CD8-positive, alpha-beta memory T cell (primary cell): Measurements from ENCODE around the gene ABHD5. TPM values are rescaled to one million over a fixed set of nuclear protein-coding genes. Genes with fewer than 3 reads are reported as not detected.

Experiments used
- CTCF ChIA-PET: fragments of 350-600 bp; sonication (Branson Sonifier 250); formaldehyde crosslinking; loops from one replicate; lab custom pipeline; 2021; ENCODE audit warnings: antibody characterized with exemption; lab: Charles Lee
- POLR2A ChIA-PET: fragments of 350-600 bp; sonication (Branson Sonifier 250); formaldehyde crosslinking; loops from one replicate; lab custom pipeline; 2021; ENCODE audit warnings: antibody characterized with exemption; lab: Charles Lee
- DNase-seq, 5 donors: peaks; one replicate each; pipeline versions ENCODE4 v3.0.0 to v3.0.0-alpha.2; 2020 to 2022; ENCODE audit warnings: mixed read lengths in 1 of 5
- H3K27ac ChIP-seq: one replicate; pipeline ENCODE4 v1.7.0; 2013; ENCODE audit warnings: low read depth, mild to moderate bottlenecking, low read length, moderate library complexity
- H3K27me3 ChIP-seq: 2 replicates; pipeline ENCODE4 v1.7.0; 2013; ENCODE audit warnings: low read length, mild to moderate bottlenecking; ENCODE audit not compliant: insufficient read depth, poor library complexity, severe bottlenecking
- H3K36me3 ChIP-seq: 2 replicates; pipeline ENCODE4 v1.7.0; 2013; ENCODE audit warnings: mild to moderate bottlenecking, low read length, moderate library complexity; ENCODE audit not compliant: insufficient read depth
- H3K4me1 ChIP-seq: 2 replicates; pipeline ENCODE4 v1.7.0; 2013; ENCODE audit warnings: mild to moderate bottlenecking, low read length, moderate library complexity; ENCODE audit not compliant: insufficient read depth
- H3K4me3 ChIP-seq: 2 replicates; pipeline ENCODE4 v1.7.0; 2013; ENCODE audit warnings: mild to moderate bottlenecking, low read length
- H3K9me3 ChIP-seq: 2 replicates; pipeline ENCODE4 v1.7.0; 2013; ENCODE audit warnings: mild to moderate bottlenecking, low read length
- H3K27ac Mint-ChIP-seq, 8 donors: one replicate each; pipeline ENCODE4 v1.8.0; 2020 to 2021; ENCODE audit warnings: mixed read lengths in 8 of 8, mild to moderate bottlenecking in 6 of 8, inconsistent platforms in 3 of 8, moderate library complexity in 3 of 8
- H3K27me3 Mint-ChIP-seq, 2 donors: one replicate each; pipeline ENCODE4 v1.8.0; 2020 to 2021; ENCODE audit warnings: mixed read lengths in 2 of 2, mild to moderate bottlenecking in 1 of 2, moderate library complexity in 1 of 2
- H3K36me3 Mint-ChIP-seq, 3 donors: one replicate each; pipeline ENCODE4 v1.8.0; 2020 to 2021; ENCODE audit warnings: mixed read lengths in 3 of 3, inconsistent platforms in 1 of 3, mild to moderate bottlenecking in 1 of 3
- H3K4me1 Mint-ChIP-seq, 3 donors: one replicate each; pipeline ENCODE4 v1.8.0; 2020 to 2021; ENCODE audit warnings: mixed read lengths in 3 of 3, inconsistent platforms in 1 of 3, mild to moderate bottlenecking in 1 of 3
- H3K4me3 Mint-ChIP-seq, 7 donors: one replicate each; pipeline ENCODE4 v1.8.0; 2020 to 2021; ENCODE audit warnings: mixed read lengths in 7 of 7, mild to moderate bottlenecking in 6 of 7, moderate library complexity in 4 of 7, inconsistent platforms in 2 of 7
- H3K9me3 Mint-ChIP-seq, 5 donors: one replicate each; pipeline ENCODE4 v1.8.0; 2020 to 2022; ENCODE audit warnings: mixed read lengths in 5 of 5, mild to moderate bottlenecking in 3 of 5, moderate library complexity in 2 of 5, inconsistent platforms in 1 of 5
- polyA plus RNA-seq: library from polyadenylated mRNA; unstranded; fragments of 300-500 nt; fragmentation: Illumina TruSeq; gene quantifications from one replicate; pipeline ENCODE4 v1.2.3, GENCODE V29; 2021
- total RNA-seq, 2 experiments: library from RNA; stranded (reverse); gene quantifications; one replicate each; pipeline ENCODE4 v1.2.3, GENCODE V29; 2021

Gene ABHD5
- total and polyA plus RNA-seq, 3 experiments from 2014 or later, result 6.8 to 18.0 (median 17.0) TPM

GRCh38 chr3:43695443-43695842 lies 4.7 kb downstream of the ABHD5 start:
- H3K36me3 ChIP-seq, result no peaks in the 10 kb centered on the region
- no peak overlapping the region for H3K27ac ChIP-seq
- Mint-ChIP-seq H3K27me3 (peaks cover 0 to 1% of the 10 kb centered on the region in 2 donors), H3K27ac (no peak overlapping the region), H3K9me3 (no peaks in the 10 kb centered on the region), H3K36me3 (peaks cover 0 to 9% (median 1%) of the 10 kb centered on the region in 3 donors), H3K4me1 (peaks cover 27 to 32% (median 27%) of the 10 kb centered on the region in 3 donors), H3K4me3 (no peak overlapping the region)
- peaks cover 10% of the 10 kb centered on the region for H3K4me1 ChIP-seq
- ChIA-PET POLR2A (no interaction called here), CTCF (no interaction called here)
- H3K9me3 ChIP-seq, result no peaks in the 10 kb centered on the region
- H3K27me3 ChIP-seq, result no peaks in the 10 kb centered on the region
- DNase-seq, result no peak
- H3K4me3 ChIP-seq, result no peak overlapping the region

- no peaks in the 10 kb centered on the region for H3K9me3 ChIP-seq
- H3K4me3 ChIP-seq, result no peak overlapping the region
- Mint-ChIP-seq H3K4me1 (peaks cover 25 to 30% (median 26%) of the 10 kb centered on the region in 3 donors), H3K27ac (no peak overlapping the region), H3K9me3 (no peaks in the 10 kb centered on the region), H3K4me3 (no peak overlapping the region), H3K36me3 (peaks cover 0 to 8% (median 1%) of the 10 kb centered on the region in 3 donors), H3K27me3 (no peaks in the 10 kb centered on the region)
- ChIA-PET POLR2A (no interaction called here), CTCF (no interaction called here)
- H3K27me3 ChIP-seq, result no peaks in the 10 kb centered on the region
- DNase-seq, result no peak
- peaks cover 9% of the 10 kb centered on the region for H3K4me1 ChIP-seq
- H3K27ac ChIP-seq, result no peak overlapping the region
- H3K36me3 ChIP-seq, result no peaks in the 10 kb centered on the region
Measured at GRCh38 chr3:43695863-43696262, 5.1 kb downstream of the ABHD5 start.

- Histone ChIP-seq H3K36me3 (no peaks in the 10 kb centered on the region), H3K27me3 (no peaks in the 10 kb centered on the region), H3K9me3 (no peaks in the 10 kb centered on the region), H3K4me3 (no peak overlapping the region), H3K27ac (peak overlapping the region; percentile 19), H3K4me1 (peaks cover 9% of the 10 kb centered on the region)
- DNase-seq, result no peak
- H3K4me3 Mint-ChIP-seq, result no peak overlapping the region
- H3K36me3 Mint-ChIP-seq, result peaks cover 0 to 10% (median 1%) of the 10 kb centered on the region in 3 donors
- H3K9me3 Mint-ChIP-seq, result no peaks in the 10 kb centered on the region
- no peaks in the 10 kb centered on the region for H3K27me3 Mint-ChIP-seq
- ChIA-PET CTCF (no interaction called here), POLR2A (no interaction called here)
- H3K27ac Mint-ChIP-seq, result no peak overlapping the region
- H3K4me1 Mint-ChIP-seq, result peaks cover 25 to 28% (median 26%) of the 10 kb centered on the region in 3 donors
Measured at GRCh38 chr3:43696441-43696840, 5.7 kb downstream of the ABHD5 start.

- POLR2A ChIA-PET, result no interaction called here
Measured at GRCh38 chr3:43696881-43697280, 6.1 kb downstream of the ABHD5 start.

GRCh38 chr3:43699864-43700263 lies 9.1 kb downstream of the ABHD5 start:
- peaks cover 2 to 5% (median 4%) of the 10 kb centered on the region in 3 donors for H3K4me1 Mint-ChIP-seq
- ChIA-PET CTCF (no interaction called here), POLR2A (no interaction called here)
- no peak overlapping the region for H3K4me3 Mint-ChIP-seq
- Histone ChIP-seq H3K27ac (no peak overlapping the region), H3K9me3 (no peaks in the 10 kb centered on the region), H3K27me3 (no peaks in the 10 kb centered on the region), H3K4me3 (no peak overlapping the region), H3K4me1 (no peaks in the 10 kb centered on the region), H3K36me3 (peaks cover 4% of the 10 kb centered on the region)
- H3K27me3 Mint-ChIP-seq, result no peaks in the 10 kb centered on the region
- DNase-seq, result no peak
- peaks cover 0 to 27% (median 3%) of the 10 kb centered on the region in 3 donors for H3K36me3 Mint-ChIP-seq
- peak overlapping the region in 1 of 8 donors; percentile 52 for H3K27ac Mint-ChIP-seq
- H3K9me3 Mint-ChIP-seq, result no peaks in the 10 kb centered on the region

More at GRCh38 chr3:43696881-43697280, 6.1 kb downstream of the ABHD5 start:
- no peaks in the 10 kb centered on the region for H3K36me3 ChIP-seq
- Mint-ChIP-seq H3K36me3 (peaks cover 0 to 11% (median 1%) of the 10 kb centered on the region in 3 donors), H3K27ac (no peak overlapping the region), H3K27me3 (no peaks in the 10 kb centered on the region), H3K4me3 (no peak overlapping the region), H3K9me3 (no peaks in the 10 kb centered on the region), H3K4me1 (peaks cover 20 to 24% (median 22%) of the 10 kb centered on the region in 3 donors)
- no peak for DNase-seq
- peaks cover 5% of the 10 kb centered on the region for H3K4me1 ChIP-seq
- H3K27ac ChIP-seq, result no peak overlapping the region
- H3K27me3 ChIP-seq, result no peaks in the 10 kb centered on the region
- H3K9me3 ChIP-seq, result no peaks in the 10 kb centered on the region
- CTCF ChIA-PET, result no interaction called here
- no peak overlapping the region for H3K4me3 ChIP-seq

GRCh38 chr3:43704697-43705096 lies 14.0 kb downstream of the ABHD5 start:
- no peak overlapping the region for H3K4me3 Mint-ChIP-seq
- H3K27ac Mint-ChIP-seq, result no peak overlapping the region
- H3K27me3 Mint-ChIP-seq, result no peaks in the 10 kb centered on the region
- Histone ChIP-seq H3K36me3 (peaks cover 4% of the 10 kb centered on the region), H3K4me1 (no peaks in the 10 kb centered on the region), H3K9me3 (no peaks in the 10 kb centered on the region), H3K27ac (no peak overlapping the region), H3K4me3 (no peak overlapping the region), H3K27me3 (no peaks in the 10 kb centered on the region)
- DNase-seq, result no peak
- peaks cover 0 to 2% (median 0%) of the 10 kb centered on the region in 5 donors for H3K9me3 Mint-ChIP-seq
- H3K36me3 Mint-ChIP-seq, result peaks cover 0 to 30% (median 3%) of the 10 kb centered on the region in 3 donors
- POLR2A ChIA-PET, result no interaction called here
- CTCF ChIA-PET, result interaction anchor here (0.9 kb wide), 1 partner anchor 25 kb away, joined by 3 read pairs; no protein-coding TSS in a partner anchor
- peaks cover 0 to 3% (median 0%) of the 10 kb centered on the region in 3 donors for H3K4me1 Mint-ChIP-seq

- no peak overlapping the region for H3K4me3 ChIP-seq
- ChIA-PET POLR2A (no interaction called here), CTCF (no interaction called here)
- H3K9me3 Mint-ChIP-seq, result peaks cover 0 to 2% (median 0%) of the 10 kb centered on the region in 5 donors
- no peaks in the 10 kb centered on the region for H3K27me3 Mint-ChIP-seq
- no peaks in the 10 kb centered on the region for H3K9me3 ChIP-seq
- no peak overlapping the region for H3K4me3 Mint-ChIP-seq
- no peak overlapping the region for H3K27ac Mint-ChIP-seq
- H3K36me3 Mint-ChIP-seq, result peaks cover 0 to 25% (median 3%) of the 10 kb centered on the region in 3 donors
- peaks cover 4% of the 10 kb centered on the region for H3K36me3 ChIP-seq
- H3K27me3 ChIP-seq, result no peaks in the 10 kb centered on the region
- no peak overlapping the region for H3K27ac ChIP-seq
- no peaks in the 10 kb centered on the region for H3K4me1 ChIP-seq
- H3K4me1 Mint-ChIP-seq, result peaks cover 0 to 3% (median 0%) of the 10 kb centered on the region in 3 donors
- no peak for DNase-seq
Measured at GRCh38 chr3:43706342-43706741, 15.6 kb downstream of the ABHD5 start.

GRCh38 chr3:43707266-43707665 lies 16.5 kb downstream of the ABHD5 start:
- Histone ChIP-seq H3K4me1 (no peaks in the 10 kb centered on the region), H3K27me3 (no peaks in the 10 kb centered on the region), H3K4me3 (no peak overlapping the region), H3K36me3 (peaks cover 9% of the 10 kb centered on the region), H3K9me3 (no peaks in the 10 kb centered on the region), H3K27ac (no peak overlapping the region)
- ChIA-PET POLR2A (no interaction called here), CTCF (no interaction called here)
- Mint-ChIP-seq H3K9me3 (peaks cover 0 to 2% (median 0%) of the 10 kb centered on the region in 5 donors), H3K27me3 (no peaks in the 10 kb centered on the region), H3K4me3 (no peak overlapping the region), H3K36me3 (peaks cover 7 to 28% (median 10%) of the 10 kb centered on the region in 3 donors), H3K4me1 (peaks cover 0 to 3% (median 0%) of the 10 kb centered on the region in 3 donors), H3K27ac (no peak overlapping the region)
- DNase-seq, result no peak
